K562 (cell line): ENCODE results near the gene PRKCB. TPM values are rescaled to one million over a fixed set of nuclear protein-coding genes. Genes with fewer than 3 reads are reported as not detected.

Source experiments
- ATAC-seq: fragments of 200-7000 bp; cut with Tn5 transposase; 3 replicates; pipeline ENCODE4 v1.9.1; 2020; ENCODE audit warnings: moderate library complexity
- BruUV-seq: library from RNA; stranded (reverse); fragments of 400-500 nt; replicated peaks from 2 replicates; lab custom pipeline; 2021; lab: Mats Ljungman, UMichigan
- CTCF ChIA-PET: fragments of 300-600 bp; formaldehyde crosslinking; extraction: SDS; loops from one replicate; lab custom pipeline; 2021; ENCODE audit warnings: low intra/inter-chr PET ratio; lab: Yijun Ruan, JAX
- POLR2A ChIA-PET: fragments of 300-600, 350-650 bp; sonication (Branson Sonifier 250); formaldehyde crosslinking; extraction: SDS; loops from one replicate; lab custom pipeline; 2021; ENCODE audit warnings: antibody characterized with exemption, inconsistent platforms; lab: Yijun Ruan, JAX
- DNase-seq, 4 experiments: peaks; one replicate each; pipeline versions ENCODE4 v3.0.0 to v3.0.0-alpha.2; 2011 to 2018; ENCODE audit warnings: low spot score in 3 of 4, mixed read lengths in 3 of 4; ENCODE audit errors: extremely low read depth in 1 of 4
- FAIRE-seq: peaks from 2 replicates; lab custom pipeline; 2011; peaks lifted over from hg19 to GRCh38; lab: Jason Lieb, UNC
- H2AFZ ChIP-seq: 2 replicates; pipeline ENCODE4 v1.6.0; 2011; ENCODE audit warnings: low read depth, low read length, control low read depth, inconsistent platforms
- H3K27ac ChIP-seq: fragments of 200-600 bp; 3 replicates; pipeline ENCODE4 v1.8.0; 2011; ENCODE audit warnings: low read depth, mild to moderate bottlenecking, control low read depth, inconsistent platforms, low read length, moderate library complexity, mixed read lengths; ENCODE audit errors: extremely low read depth
- H3K27me3 ChIP-seq, 2 experiments: fragments of 300-600 bp in 1 of 2; 2 replicates in 1 of 2; 3 replicates in 1 of 2; pipeline versions ENCODE4 v1.6.0 to v1.8.0; 2011; ENCODE audit warnings: inconsistent platforms in 2 of 2, low read length in 2 of 2, mild to moderate bottlenecking in 1 of 2, mixed read lengths in 1 of 2, moderate library complexity in 1 of 2; ENCODE audit not compliant: control insufficient read depth in 2 of 2, insufficient read depth in 2 of 2
- H3K36me3 ChIP-seq: fragments of 300-600 bp; 3 replicates; pipeline ENCODE4 v1.8.0; 2011; ENCODE audit warnings: mild to moderate bottlenecking, low read length, inconsistent platforms; ENCODE audit not compliant: control insufficient read depth, insufficient read depth
- H3K4me1 ChIP-seq, 2 experiments: fragments of 200-600 bp in 1 of 2; replicated peaks in 1 of 2; 2 replicates in 1 of 2; 3 replicates in 1 of 2; pipeline versions ENCODE4 v1.5.1 to v1.8.0; 2011; ENCODE audit warnings: inconsistent platforms in 2 of 2, low read length in 2 of 2, mild to moderate bottlenecking in 1 of 2, mixed read lengths in 1 of 2, moderate library complexity in 1 of 2; ENCODE audit not compliant: control insufficient read depth in 2 of 2, insufficient read depth in 2 of 2
- H3K4me2 ChIP-seq: 2 replicates; pipeline ENCODE4 v1.6.1; 2011; ENCODE audit warnings: low read length, control low read depth, inconsistent platforms, mixed read lengths; ENCODE audit not compliant: insufficient read depth
- H3K4me3 ChIP-seq: fragments of 200-600 bp; sonication (generic), shearing (Covaris generic); 2 replicates; pipeline ENCODE4 v1.5.1; 2016; ENCODE audit warnings: control low read depth, inconsistent platforms
- H3K79me2 ChIP-seq: fragments of 200-600 bp; 3 replicates; pipeline ENCODE4 v1.8.0; 2011; ENCODE audit warnings: low read length, inconsistent platforms; ENCODE audit not compliant: control insufficient read depth, insufficient read depth
- H3K9ac ChIP-seq, 2 experiments: 2 replicates each; pipeline versions ENCODE4 v1.6.0 to v1.6.1; 2011; ENCODE audit warnings: low read depth in 2 of 2, low read length in 2 of 2, control low read depth in 1 of 2, inconsistent platforms in 1 of 2, mild to moderate bottlenecking in 1 of 2, mixed read lengths in 1 of 2; ENCODE audit not compliant: insufficient read depth in 1 of 2
- H3K9me1 ChIP-seq: one replicate; pipeline ENCODE4 v1.6.0; 2011; ENCODE audit warnings: inconsistent platforms, mild to moderate bottlenecking, low read length, moderate library complexity; ENCODE audit not compliant: control insufficient read depth, insufficient read depth
- H3K9me3 ChIP-seq: replicated peaks from 2 replicates; pipeline ENCODE4 v1.5.1; 2011; ENCODE audit warnings: low read depth, low read length, inconsistent platforms; ENCODE audit not compliant: control insufficient read depth, insufficient read depth
- H4K20me1 ChIP-seq: replicated peaks from 2 replicates; pipeline ENCODE4 v1.6.1; 2011; ENCODE audit warnings: low read length, inconsistent platforms, mixed read lengths; ENCODE audit not compliant: control insufficient read depth, insufficient read depth
- CBX3 ChIP-seq, 2 experiments: IDR thresholded peaks; 1 replicate in 1 of 2; 2 replicates in 1 of 2; pipeline ENCODE4 v1.6.1; 2012; ENCODE audit warnings: inconsistent platforms in 2 of 2, low read length in 2 of 2, borderline replicate concordance in 1 of 2, control low read depth in 1 of 2
- FOXJ3 ChIP-seq: sonication (generic); formaldehyde crosslinking; IDR thresholded peaks from 2 replicates; pipeline ENCODE4 v1.4.0; 2020; ENCODE audit warnings: mild to moderate bottlenecking, missing genetic modification reagents
- HCFC1 ChIP-seq: IDR thresholded peaks from 2 replicates; pipeline ENCODE4 v1.6.1; 2012; ENCODE audit warnings: low read depth, low read length, improper control_type of control experiment
- KLF1 ChIP-seq: fragments of 450-650 bp; IDR thresholded peaks from 2 replicates; pipeline ENCODE4 v1.6.1; 2016; ENCODE audit warnings: missing genetic modification characterization, missing compliant biosample characterization
- USF1 ChIP-seq: sonication (generic); formaldehyde crosslinking; IDR thresholded peaks from 2 replicates; pipeline ENCODE4 v1.9.0; 2022; ENCODE audit warnings: mild to moderate bottlenecking, missing genetic modification reagents
- WGBS: fragments of 100-300 bp; shearing (Covaris generic); methylation state at CpG from one replicate; pipeline ENCODE4 v1.1.6; 2016; ENCODE audit warnings: low coverage, mixed read lengths; ENCODE audit not compliant: insufficient coverage; ENCODE audit errors: missing lambda C conversion rate; 5-methylcytosine and 5-hydroxymethylcytosine counted together
- in situ Hi-C: fragments of 300-500 bp; cut with MboI; formaldehyde crosslinking; loops from 4 replicates; pipeline ENCODE4 v1.15.0; 2018; ENCODE audit warnings: inconsistent platforms, mixed read lengths
- intact Hi-C: fragments of 100-400 bp; cut with micrococcal nuclease; formaldehyde crosslinking; loops from 2 replicates; pipeline ENCODE4 v1.14.2; 2022
- polyA plus RNA-seq, 8 experiments: library from polyadenylated mRNA; depleted of rRNA in 4 of 8; stranded (reverse) in 5 of 8; unstranded in 3 of 8; fragments of >200 nt; fragmentation: Nextera tagmentation in 2 of 8; fragmentation: Illumina TruSeq in 1 of 8; extraction: Ambion mirVana in 2 of 8; extraction: Trizol in 1 of 8; gene quantifications; 2 replicates each; pipeline versions ENCODE4 v1.2.1 to v1.2.3, GENCODE V29; 2011 to 2014; ENCODE audit warnings: inconsistent platforms in 1 of 8, missing spikeins in 1 of 8
- total RNA-seq, 7 experiments: library from RNA; depleted of rRNA in 6 of 7; stranded (reverse); fragments of >200 nt in 6 of 7; fragmentation: Illumina TruSeq in 2 of 7; extraction: Trizol in 2 of 7; gene quantifications; 2 replicates each; pipeline versions ENCODE4 v1.2.1 to v1.2.3, GENCODE V29; 2011 to 2021; ENCODE audit warnings: low replicate concordance in 1 of 7
- TF ChIP-seq, protein P1 (sequence below): sonication (generic); formaldehyde crosslinking; IDR thresholded peaks from 2 replicates; pipeline ENCODE4 v1.8.1; 2023; ENCODE audit warnings: mild to moderate bottlenecking, missing genetic modification reagents

PRKCB gene
- total and polyA plus RNA-seq, 9 of the 15 experiments (the other 6 are each of a cell fraction or from before 2014, with no cell fraction given) = 49.9 to 276 (median 148) TPM

DNA sequence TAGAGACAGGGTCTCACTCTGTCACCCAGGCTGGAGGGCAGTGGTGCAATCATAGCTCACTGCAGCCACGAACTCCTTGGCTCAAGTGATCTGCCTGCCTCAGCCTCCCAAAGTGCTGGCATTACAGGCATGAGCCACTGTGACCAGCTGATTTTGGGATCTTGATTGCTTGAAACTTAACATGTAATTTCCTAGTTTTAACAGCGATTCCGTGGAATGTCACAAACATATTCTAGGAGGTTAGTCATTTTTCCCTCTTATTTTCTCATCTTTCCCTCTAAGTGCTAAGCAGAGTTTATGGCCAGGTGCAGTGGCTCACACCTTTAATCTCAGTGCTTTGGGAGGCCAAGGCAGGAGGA, 297.0 kb downstream of the PRKCB start:
- Histone ChIP-seq H3K9me1 (peaks cover 4% of the 10 kb centered on the region), H3K36me3 (peaks cover 62% of the 10 kb centered on the region)
- TF ChIP-seq HCFC1 (no peak), FOXJ3 (no peak), CBX3 (IDR thresholded peaks at IDR 0.05; ENCODE audit: borderline replicate concordance in 1 of 2, low read length in 2 of 2) (no peak), KLF1 (tag) (no peak), USF1 (CRISPR knock-in tag) (no peak)
- TF ChIP-seq, protein P1, sequence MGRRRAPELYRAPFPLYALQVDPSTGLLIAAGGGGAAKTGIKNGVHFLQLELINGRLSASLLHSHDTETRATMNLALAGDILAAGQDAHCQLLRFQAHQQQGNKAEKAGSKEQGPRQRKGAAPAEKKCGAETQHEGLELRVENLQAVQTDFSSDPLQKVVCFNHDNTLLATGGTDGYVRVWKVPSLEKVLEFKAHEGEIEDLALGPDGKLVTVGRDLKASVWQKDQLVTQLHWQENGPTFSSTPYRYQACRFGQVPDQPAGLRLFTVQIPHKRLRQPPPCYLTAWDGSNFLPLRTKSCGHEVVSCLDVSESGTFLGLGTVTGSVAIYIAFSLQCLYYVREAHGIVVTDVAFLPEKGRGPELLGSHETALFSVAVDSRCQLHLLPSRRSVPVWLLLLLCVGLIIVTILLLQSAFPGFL (CRISPR knock-in tag) = no peak
- TF ChIP-seq, all 486 proteins: peak for 0
- ChIA-PET POLR2A (interaction anchor here (0.6 to 0.7 kb wide), 2 partner anchors 31 to 449 kb away, joined by 3 to 4 read pairs; no protein-coding TSS in a partner anchor), CTCF (no interaction called here)
- WGBS = 78% methylated on average over 3 of the region's 3 CpGs
- H3K4me2 ChIP-seq = no peak overlapping the region
- no peak for FAIRE-seq
- H3K79me2 ChIP-seq = peaks cover 6% of the 10 kb centered on the region; the same call in 2 of the 3 replicates
- H3K27ac ChIP-seq = no peak overlapping the region
- no peak overlapping the region for H3K4me3 ChIP-seq
- in situ Hi-C loops (no loop called here), intact Hi-C loops (no loop called here)
- H2AFZ ChIP-seq = no peak overlapping the region
- H3K9ac ChIP-seq = no peak overlapping the region
- H3K27me3 ChIP-seq = no peaks in the 10 kb centered on the region
- no peaks in the 10 kb centered on the region; the same call in 1 of the 2 replicates for H4K20me1 ChIP-seq
- DNase-seq = no peak
- no TSS peak for BruUV-seq
- no peak for ATAC-seq
- H3K4me1 ChIP-seq = peaks cover 15 to 18% of the 10 kb centered on the region in 2 experiments; a peak in 3 of 5 replicates
- no peaks in the 10 kb centered on the region for H3K9me3 ChIP-seq
